DOHH2 (cell line): ENCODE measurements around the gene DHRS2.

Experiments used
- EZH2phosphoT487 ChIP-seq: fragments of 200-600 bp; sonication (generic); IDR thresholded peaks from 2 replicates; pipeline ENCODE4 v1.6.1; 2017; ENCODE audit warnings: borderline replicate concordance, mild to moderate bottlenecking, antibody characterized with exemption, low read length, moderate library complexity, mixed read lengths
- TF ChIP-seq, protein P1 (sequence below): fragments of 200-600 bp; sonication (generic); IDR thresholded peaks from one replicate; pipeline ENCODE4 v1.5.1; 2014; ENCODE audit warnings: antibody characterized with exemption, mild to moderate bottlenecking, low read depth, low read length; ENCODE audit not compliant: poor library complexity, severe bottlenecking

DNA sequence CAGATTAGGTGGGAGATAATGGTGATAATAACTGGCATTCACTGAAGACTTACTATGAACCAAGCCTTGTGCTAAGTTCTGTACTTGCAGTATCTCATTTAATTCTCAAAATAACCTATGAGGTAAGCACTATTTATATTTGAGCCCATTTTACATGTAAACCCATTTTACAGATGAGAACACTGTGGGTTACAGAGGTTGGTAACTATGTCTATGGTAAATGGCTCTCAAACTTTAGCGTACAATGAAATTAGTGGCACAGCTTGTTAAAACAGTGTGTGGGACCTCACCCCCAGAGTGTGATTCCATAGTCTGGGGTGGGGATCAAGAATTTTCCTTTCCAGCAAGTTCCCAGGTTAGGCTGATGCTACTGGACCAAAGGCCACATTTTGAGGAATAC, 35.4 kb upstream of the DHRS2 start:
- TF ChIP-seq, protein P1, sequence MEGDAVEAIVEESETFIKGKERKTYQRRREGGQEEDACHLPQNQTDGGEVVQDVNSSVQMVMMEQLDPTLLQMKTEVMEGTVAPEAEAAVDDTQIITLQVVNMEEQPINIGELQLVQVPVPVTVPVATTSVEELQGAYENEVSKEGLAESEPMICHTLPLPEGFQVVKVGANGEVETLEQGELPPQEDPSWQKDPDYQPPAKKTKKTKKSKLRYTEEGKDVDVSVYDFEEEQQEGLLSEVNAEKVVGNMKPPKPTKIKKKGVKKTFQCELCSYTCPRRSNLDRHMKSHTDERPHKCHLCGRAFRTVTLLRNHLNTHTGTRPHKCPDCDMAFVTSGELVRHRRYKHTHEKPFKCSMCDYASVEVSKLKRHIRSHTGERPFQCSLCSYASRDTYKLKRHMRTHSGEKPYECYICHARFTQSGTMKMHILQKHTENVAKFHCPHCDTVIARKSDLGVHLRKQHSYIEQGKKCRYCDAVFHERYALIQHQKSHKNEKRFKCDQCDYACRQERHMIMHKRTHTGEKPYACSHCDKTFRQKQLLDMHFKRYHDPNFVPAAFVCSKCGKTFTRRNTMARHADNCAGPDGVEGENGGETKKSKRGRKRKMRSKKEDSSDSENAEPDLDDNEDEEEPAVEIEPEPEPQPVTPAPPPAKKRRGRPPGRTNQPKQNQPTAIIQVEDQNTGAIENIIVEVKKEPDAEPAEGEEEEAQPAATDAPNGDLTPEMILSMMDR = no peak
- no peak for TF ChIP-seq EZH2phosphoT487
